GM12878 (cell line): ENCODE results near the gene KDM8. TPM values are rescaled to one million over a fixed set of nuclear protein-coding genes. Genes with fewer than 3 reads are reported as not detected.

Source experiments
- ATF7 ChIP-seq: fragments of 450-650 bp; IDR thresholded peaks from 2 replicates; pipeline ENCODE4 v1.6.1; 2016; ENCODE audit warnings: low read depth, mild to moderate bottlenecking
- GATAD2B ChIP-seq: fragments of 450-650 bp; conservative IDR thresholded peaks from 2 replicates; pipeline ENCODE4 v1.6.1; 2017; ENCODE audit warnings: low read depth, mild to moderate bottlenecking, moderate library complexity
- JUND ChIP-seq: IDR thresholded peaks from 2 replicates; pipeline ENCODE4 v1.6.1; 2012; ENCODE audit warnings: low read depth, mild to moderate bottlenecking, low read length, improper control_type of control experiment, moderate library complexity
- NFYB ChIP-seq: IDR thresholded peaks from 2 replicates; pipeline ENCODE4 v1.6.1; 2011; ENCODE audit warnings: low read depth, mild to moderate bottlenecking, low read length, improper control_type of control experiment, moderate library complexity; ENCODE audit not compliant: insufficient read depth
- NR2F1 ChIP-seq: fragments of 450-650 bp; conservative IDR thresholded peaks from 2 replicates; pipeline ENCODE4 v1.6.1; 2017; ENCODE audit warnings: mild to moderate bottlenecking
- POLR2A ChIP-seq: IDR thresholded peaks from 2 replicates; pipeline ENCODE4 v1.6.1; 2011; ENCODE audit warnings: low read depth, mild to moderate bottlenecking, low read length
- POLR2AphosphoS2 ChIP-seq: IDR thresholded peaks from 2 replicates; pipeline ENCODE4 v1.6.1; 2011; ENCODE audit warnings: low read depth, mild to moderate bottlenecking, low read length, improper control_type of control experiment, moderate library complexity
- RCOR1 ChIP-seq: conservative IDR thresholded peaks from 2 replicates; pipeline ENCODE4 v1.6.1; 2012; ENCODE audit warnings: low read depth, low read length, improper control_type of control experiment
- SMC3 ChIP-seq: IDR thresholded peaks from 2 replicates; pipeline ENCODE4 v1.6.1; 2011; ENCODE audit warnings: low read length, improper control_type of control experiment, borderline replicate concordance
- SPI1 ChIP-seq: IDR thresholded peaks from 2 replicates; pipeline ENCODE4 v1.6.1; 2011; ENCODE audit warnings: low read depth, mild to moderate bottlenecking, low read length, moderate library complexity, borderline replicate concordance; ENCODE audit not compliant: insufficient read depth
- SUPT20H ChIP-seq: IDR thresholded peaks from 2 replicates; pipeline ENCODE4 v1.6.1; 2011; ENCODE audit warnings: low read depth, mild to moderate bottlenecking, low read length, moderate library complexity, borderline replicate concordance; ENCODE audit not compliant: control insufficient read depth
- SUZ12 ChIP-seq: fragments of 200-600 bp; sonication (generic); IDR thresholded peaks from one replicate; pipeline ENCODE4 v1.6.1; 2018; ENCODE audit warnings: antibody characterized with exemption, mild to moderate bottlenecking; ENCODE audit not compliant: unreplicated experiment
- TAF1 ChIP-seq: IDR thresholded peaks from 2 replicates; pipeline ENCODE4 v1.6.1; 2011; ENCODE audit warnings: mild to moderate bottlenecking, low read depth, low read length, borderline replicate concordance
- TBL1XR1 ChIP-seq: IDR thresholded peaks from 2 replicates; pipeline ENCODE4 v1.6.1; 2012; ENCODE audit warnings: low read depth, low read length, improper control_type of control experiment
- WRNIP1 ChIP-seq: IDR thresholded peaks from 2 replicates; pipeline ENCODE4 v1.6.1; 2011; ENCODE audit warnings: low read depth, low read length, improper control_type of control experiment, borderline replicate concordance
- ZNF217 ChIP-seq: fragments of 450-650 bp; IDR thresholded peaks from 2 replicates; pipeline ENCODE4 v1.6.1; 2017; ENCODE audit warnings: antibody characterized with exemption, mild to moderate bottlenecking
- ZNF274 ChIP-seq: IDR thresholded peaks from one replicate; pipeline ENCODE4 v1.8.0; 2011; ENCODE audit not compliant: insufficient read length, insufficient read depth
- polyA plus RNA-seq, 11 experiments: library from polyadenylated mRNA; depleted of rRNA in 4 of 11; unstranded in 6 of 11; stranded (reverse) in 5 of 11; fragments of >200 nt; fragmentation: Nextera tagmentation in 4 of 11; fragmentation: Illumina TruSeq in 1 of 11; extraction: Ambion mirVana in 4 of 11; extraction: Trizol in 1 of 11; gene quantifications; 1 replicate in 1 of 11; 2 replicates in 10 of 11; pipeline versions ENCODE4 v1.2.1 to v1.2.3, GENCODE V29; 2011 to 2016; ENCODE audit warnings: inconsistent platforms in 2 of 11, missing spikeins in 2 of 11, low read depth in 1 of 11
- total RNA-seq, 4 experiments: library from RNA; depleted of rRNA in 3 of 4; stranded (reverse); fragments of >200 nt in 3 of 4; fragmentation: Illumina TruSeq in 1 of 4; extraction: Trizol in 1 of 4; gene quantifications; 2 replicates each; pipeline versions ENCODE4 v1.2.1 to v1.2.3, GENCODE V29; 2013 to 2021
- TF ChIP-seq, protein P1 (sequence below): IDR thresholded peaks from 2 replicates; pipeline ENCODE4 v1.6.1; 2012; ENCODE audit warnings: improper control_type of control experiment, low read depth, low read length; ENCODE audit not compliant: insufficient replicate concordance
- TF ChIP-seq, protein P2 (sequence below): IDR thresholded peaks from 2 replicates; pipeline ENCODE4 v1.6.1; 2011; ENCODE audit warnings: borderline replicate concordance, low read depth, mild to moderate bottlenecking, moderate library complexity, low read length; ENCODE audit not compliant: insufficient read depth, poor library complexity, severe bottlenecking
- TF ChIP-seq, protein P3 (sequence below): IDR thresholded peaks from 2 replicates; pipeline ENCODE4 v1.6.1; 2012; ENCODE audit warnings: low read length, inconsistent platforms
- TF ChIP-seq, protein P4 (sequence below): fragments of 150-350 bp; IDR thresholded peaks from 2 replicates; pipeline ENCODE4 v1.6.1; 2014; ENCODE audit warnings: mild to moderate bottlenecking, low read depth, low read length

KDM8 gene
- total and polyA plus RNA-seq, 10 of the 15 experiments (the other 5 are each of a cell fraction or from before 2014, with no cell fraction given): 0.79 to 8.9 (median 5.8) TPM

DNA sequence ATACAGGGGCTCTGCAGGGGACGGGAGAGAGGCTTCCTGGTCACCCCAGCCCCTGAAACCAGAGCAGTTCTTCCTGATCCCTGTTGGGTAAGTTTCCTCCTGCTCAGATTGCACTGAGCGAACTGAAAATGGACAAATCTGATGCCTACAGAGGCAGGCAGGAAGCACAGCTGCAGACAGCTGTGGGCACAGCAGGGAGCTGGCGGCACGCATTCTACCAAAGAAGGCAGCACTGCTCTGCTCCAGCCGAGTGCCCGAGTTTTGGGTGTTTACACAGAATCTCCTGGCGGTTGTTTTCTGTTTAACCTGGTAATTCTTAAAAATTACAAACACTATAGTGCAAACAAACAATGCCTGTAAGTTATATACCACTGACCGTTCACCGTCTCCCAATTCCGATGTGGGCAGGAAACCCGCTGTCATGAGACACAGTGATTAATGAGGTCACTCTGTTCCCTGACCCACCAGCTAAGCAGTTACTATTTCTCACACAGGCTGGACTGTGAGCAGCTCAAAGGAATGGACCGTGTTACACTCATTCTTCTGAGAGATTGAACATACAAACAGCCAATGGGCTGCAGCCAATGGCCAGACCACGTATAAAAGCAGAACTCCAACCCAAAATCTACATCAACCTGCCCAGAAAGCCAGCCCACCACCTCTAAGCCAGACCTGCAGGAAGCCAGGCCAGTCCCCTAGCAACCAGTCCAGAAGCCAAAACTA is 39.7 kb downstream of the KDM8 start (continued):
- TF ChIP-seq, protein P1, sequence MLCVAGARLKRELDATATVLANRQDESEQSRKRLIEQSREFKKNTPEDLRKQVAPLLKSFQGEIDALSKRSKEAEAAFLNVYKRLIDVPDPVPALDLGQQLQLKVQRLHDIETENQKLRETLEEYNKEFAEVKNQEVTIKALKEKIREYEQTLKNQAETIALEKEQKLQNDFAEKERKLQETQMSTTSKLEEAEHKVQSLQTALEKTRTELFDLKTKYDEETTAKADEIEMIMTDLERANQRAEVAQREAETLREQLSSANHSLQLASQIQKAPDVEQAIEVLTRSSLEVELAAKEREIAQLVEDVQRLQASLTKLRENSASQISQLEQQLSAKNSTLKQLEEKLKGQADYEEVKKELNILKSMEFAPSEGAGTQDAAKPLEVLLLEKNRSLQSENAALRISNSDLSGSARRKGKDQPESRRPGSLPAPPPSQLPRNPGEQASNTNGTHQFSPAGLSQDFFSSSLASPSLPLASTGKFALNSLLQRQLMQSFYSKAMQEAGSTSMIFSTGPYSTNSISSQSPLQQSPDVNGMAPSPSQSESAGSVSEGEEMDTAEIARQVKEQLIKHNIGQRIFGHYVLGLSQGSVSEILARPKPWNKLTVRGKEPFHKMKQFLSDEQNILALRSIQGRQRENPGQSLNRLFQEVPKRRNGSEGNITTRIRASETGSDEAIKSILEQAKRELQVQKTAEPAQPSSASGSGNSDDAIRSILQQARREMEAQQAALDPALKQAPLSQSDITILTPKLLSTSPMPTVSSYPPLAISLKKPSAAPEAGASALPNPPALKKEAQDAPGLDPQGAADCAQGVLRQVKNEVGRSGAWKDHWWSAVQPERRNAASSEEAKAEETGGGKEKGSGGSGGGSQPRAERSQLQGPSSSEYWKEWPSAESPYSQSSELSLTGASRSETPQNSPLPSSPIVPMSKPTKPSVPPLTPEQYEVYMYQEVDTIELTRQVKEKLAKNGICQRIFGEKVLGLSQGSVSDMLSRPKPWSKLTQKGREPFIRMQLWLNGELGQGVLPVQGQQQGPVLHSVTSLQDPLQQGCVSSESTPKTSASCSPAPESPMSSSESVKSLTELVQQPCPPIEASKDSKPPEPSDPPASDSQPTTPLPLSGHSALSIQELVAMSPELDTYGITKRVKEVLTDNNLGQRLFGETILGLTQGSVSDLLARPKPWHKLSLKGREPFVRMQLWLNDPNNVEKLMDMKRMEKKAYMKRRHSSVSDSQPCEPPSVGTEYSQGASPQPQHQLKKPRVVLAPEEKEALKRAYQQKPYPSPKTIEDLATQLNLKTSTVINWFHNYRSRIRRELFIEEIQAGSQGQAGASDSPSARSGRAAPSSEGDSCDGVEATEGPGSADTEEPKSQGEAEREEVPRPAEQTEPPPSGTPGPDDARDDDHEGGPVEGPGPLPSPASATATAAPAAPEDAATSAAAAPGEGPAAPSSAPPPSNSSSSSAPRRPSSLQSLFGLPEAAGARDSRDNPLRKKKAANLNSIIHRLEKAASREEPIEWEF: peak; percentile 68
- TF ChIP-seq, protein P2, sequence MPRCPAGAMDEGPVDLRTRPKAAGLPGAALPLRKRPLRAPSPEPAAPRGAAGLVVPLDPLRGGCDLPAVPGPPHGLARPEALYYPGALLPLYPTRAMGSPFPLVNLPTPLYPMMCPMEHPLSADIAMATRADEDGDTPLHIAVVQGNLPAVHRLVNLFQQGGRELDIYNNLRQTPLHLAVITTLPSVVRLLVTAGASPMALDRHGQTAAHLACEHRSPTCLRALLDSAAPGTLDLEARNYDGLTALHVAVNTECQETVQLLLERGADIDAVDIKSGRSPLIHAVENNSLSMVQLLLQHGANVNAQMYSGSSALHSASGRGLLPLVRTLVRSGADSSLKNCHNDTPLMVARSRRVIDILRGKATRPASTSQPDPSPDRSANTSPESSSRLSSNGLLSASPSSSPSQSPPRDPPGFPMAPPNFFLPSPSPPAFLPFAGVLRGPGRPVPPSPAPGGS: no peak
- no peak for TF ChIP-seq POLR2AphosphoS2
- no peak for TF ChIP-seq TAF1
- peak; percentile 90 for TF ChIP-seq ATF7
- TF ChIP-seq WRNIP1: no peak; the same call in 1 of the 2 replicates
- no peak for TF ChIP-seq RCOR1
- no peak for TF ChIP-seq ZNF274
- TF ChIP-seq SUZ12: no peak
- TF ChIP-seq, protein P3, sequence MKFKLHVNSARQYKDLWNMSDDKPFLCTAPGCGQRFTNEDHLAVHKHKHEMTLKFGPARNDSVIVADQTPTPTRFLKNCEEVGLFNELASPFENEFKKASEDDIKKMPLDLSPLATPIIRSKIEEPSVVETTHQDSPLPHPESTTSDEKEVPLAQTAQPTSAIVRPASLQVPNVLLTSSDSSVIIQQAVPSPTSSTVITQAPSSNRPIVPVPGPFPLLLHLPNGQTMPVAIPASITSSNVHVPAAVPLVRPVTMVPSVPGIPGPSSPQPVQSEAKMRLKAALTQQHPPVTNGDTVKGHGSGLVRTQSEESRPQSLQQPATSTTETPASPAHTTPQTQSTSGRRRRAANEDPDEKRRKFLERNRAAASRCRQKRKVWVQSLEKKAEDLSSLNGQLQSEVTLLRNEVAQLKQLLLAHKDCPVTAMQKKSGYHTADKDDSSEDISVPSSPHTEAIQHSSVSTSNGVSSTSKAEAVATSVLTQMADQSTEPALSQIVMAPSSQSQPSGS: no peak
- no peak for TF ChIP-seq SUPT20H
- no peak for TF ChIP-seq ZNF217
- 0 out of 2 replicates have a peak, but pooled peaks have one; percentile 10 for TF ChIP-seq NFYB
- TF ChIP-seq, protein P4, sequence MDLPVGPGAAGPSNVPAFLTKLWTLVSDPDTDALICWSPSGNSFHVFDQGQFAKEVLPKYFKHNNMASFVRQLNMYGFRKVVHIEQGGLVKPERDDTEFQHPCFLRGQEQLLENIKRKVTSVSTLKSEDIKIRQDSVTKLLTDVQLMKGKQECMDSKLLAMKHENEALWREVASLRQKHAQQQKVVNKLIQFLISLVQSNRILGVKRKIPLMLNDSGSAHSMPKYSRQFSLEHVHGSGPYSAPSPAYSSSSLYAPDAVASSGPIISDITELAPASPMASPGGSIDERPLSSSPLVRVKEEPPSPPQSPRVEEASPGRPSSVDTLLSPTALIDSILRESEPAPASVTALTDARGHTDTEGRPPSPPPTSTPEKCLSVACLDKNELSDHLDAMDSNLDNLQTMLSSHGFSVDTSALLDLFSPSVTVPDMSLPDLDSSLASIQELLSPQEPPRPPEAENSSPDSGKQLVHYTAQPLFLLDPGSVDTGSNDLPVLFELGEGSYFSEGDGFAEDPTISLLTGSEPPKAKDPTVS: no peak
- peak; percentile 31; the same call in 1 of the 2 replicates for TF ChIP-seq SPI1
- peak; percentile 97 for TF ChIP-seq NR2F1
- no peak for TF ChIP-seq POLR2A
- 0 out of 2 replicates have a peak, but pooled peaks have one; percentile 28 for TF ChIP-seq GATAD2B
- TF ChIP-seq SMC3: no peak
- TF ChIP-seq TBL1XR1: no peak
- TF ChIP-seq JUND: no peak
